ENCODE data around the gene AHDC1.
A peak's percentile ranks its signal among the peaks of the same experiment; 100 is the strongest.

Gene AHDC1

DNA sequence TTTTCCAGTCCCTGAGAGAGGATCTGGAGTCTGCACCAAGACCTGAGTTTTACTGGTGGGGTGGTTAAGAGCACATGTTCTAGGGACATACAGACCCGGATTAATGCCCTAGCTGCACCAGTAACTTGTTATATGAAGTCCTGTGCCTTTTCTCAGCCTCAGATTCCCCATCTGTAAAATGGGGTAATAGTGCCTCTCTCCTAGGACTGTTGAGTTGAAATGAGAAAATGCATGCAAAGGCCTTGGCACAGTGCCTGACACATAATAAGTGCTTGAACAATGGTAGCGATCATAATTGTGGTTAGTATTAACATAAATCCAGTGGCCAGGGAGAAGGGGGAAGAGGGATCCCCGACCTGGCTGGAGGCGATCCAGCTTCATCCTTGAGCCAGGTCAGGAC, 12.3 kb downstream of the AHDC1 start:
- TF ChIP-seq CREB1 (IDR thresholded peaks at IDR 0.05; ENCODE audit: low read depth), result no peak
- TF ChIP-seq YY1 (IDR thresholded peaks at IDR 0.05; ENCODE audit: low read depth), result no peak
- no peak for TF ChIP-seq USF1 (IDR thresholded peaks at IDR 0.05)
- no peak for TF ChIP-seq TAF1 (IDR thresholded peaks at IDR 0.05; ENCODE audit: low read depth)
- TF ChIP-seq EP300 (IDR thresholded peaks at IDR 0.05; ENCODE audit: borderline replicate concordance), result no peak
- 0 out of 2 replicates have a peak, but pooled peaks have one; percentile 15 for TF ChIP-seq TCF12 (IDR thresholded peaks at IDR 0.05; ENCODE audit: low read depth)
- TF ChIP-seq RAD21 (IDR thresholded peaks at IDR 0.05; ENCODE audit: low read depth), result no peak
- peak; percentile 86 for TF ChIP-seq NFIC (IDR thresholded peaks at IDR 0.05)
- TF ChIP-seq FOXM1 (IDR thresholded peaks at IDR 0.05; ENCODE audit: borderline replicate concordance, low read depth), result no peak
- TF ChIP-seq, protein P1, sequence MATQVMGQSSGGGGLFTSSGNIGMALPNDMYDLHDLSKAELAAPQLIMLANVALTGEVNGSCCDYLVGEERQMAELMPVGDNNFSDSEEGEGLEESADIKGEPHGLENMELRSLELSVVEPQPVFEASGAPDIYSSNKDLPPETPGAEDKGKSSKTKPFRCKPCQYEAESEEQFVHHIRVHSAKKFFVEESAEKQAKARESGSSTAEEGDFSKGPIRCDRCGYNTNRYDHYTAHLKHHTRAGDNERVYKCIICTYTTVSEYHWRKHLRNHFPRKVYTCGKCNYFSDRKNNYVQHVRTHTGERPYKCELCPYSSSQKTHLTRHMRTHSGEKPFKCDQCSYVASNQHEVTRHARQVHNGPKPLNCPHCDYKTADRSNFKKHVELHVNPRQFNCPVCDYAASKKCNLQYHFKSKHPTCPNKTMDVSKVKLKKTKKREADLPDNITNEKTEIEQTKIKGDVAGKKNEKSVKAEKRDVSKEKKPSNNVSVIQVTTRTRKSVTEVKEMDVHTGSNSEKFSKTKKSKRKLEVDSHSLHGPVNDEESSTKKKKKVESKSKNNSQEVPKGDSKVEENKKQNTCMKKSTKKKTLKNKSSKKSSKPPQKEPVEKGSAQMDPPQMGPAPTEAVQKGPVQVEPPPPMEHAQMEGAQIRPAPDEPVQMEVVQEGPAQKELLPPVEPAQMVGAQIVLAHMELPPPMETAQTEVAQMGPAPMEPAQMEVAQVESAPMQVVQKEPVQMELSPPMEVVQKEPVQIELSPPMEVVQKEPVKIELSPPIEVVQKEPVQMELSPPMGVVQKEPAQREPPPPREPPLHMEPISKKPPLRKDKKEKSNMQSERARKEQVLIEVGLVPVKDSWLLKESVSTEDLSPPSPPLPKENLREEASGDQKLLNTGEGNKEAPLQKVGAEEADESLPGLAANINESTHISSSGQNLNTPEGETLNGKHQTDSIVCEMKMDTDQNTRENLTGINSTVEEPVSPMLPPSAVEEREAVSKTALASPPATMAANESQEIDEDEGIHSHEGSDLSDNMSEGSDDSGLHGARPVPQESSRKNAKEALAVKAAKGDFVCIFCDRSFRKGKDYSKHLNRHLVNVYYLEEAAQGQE (IDR thresholded peaks at IDR 0.05; ENCODE audit: low read depth), result no peak
- TF ChIP-seq, protein P2, sequence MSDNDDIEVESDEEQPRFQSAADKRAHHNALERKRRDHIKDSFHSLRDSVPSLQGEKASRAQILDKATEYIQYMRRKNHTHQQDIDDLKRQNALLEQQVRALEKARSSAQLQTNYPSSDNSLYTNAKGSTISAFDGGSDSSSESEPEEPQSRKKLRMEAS (IDR thresholded peaks at IDR 0.05), result peak; percentile 31; the same call in 1 of the 2 replicates
- no peak for TF ChIP-seq ZBTB7A (IDR thresholded peaks at IDR 0.05; ENCODE audit: low read depth)

DNA sequence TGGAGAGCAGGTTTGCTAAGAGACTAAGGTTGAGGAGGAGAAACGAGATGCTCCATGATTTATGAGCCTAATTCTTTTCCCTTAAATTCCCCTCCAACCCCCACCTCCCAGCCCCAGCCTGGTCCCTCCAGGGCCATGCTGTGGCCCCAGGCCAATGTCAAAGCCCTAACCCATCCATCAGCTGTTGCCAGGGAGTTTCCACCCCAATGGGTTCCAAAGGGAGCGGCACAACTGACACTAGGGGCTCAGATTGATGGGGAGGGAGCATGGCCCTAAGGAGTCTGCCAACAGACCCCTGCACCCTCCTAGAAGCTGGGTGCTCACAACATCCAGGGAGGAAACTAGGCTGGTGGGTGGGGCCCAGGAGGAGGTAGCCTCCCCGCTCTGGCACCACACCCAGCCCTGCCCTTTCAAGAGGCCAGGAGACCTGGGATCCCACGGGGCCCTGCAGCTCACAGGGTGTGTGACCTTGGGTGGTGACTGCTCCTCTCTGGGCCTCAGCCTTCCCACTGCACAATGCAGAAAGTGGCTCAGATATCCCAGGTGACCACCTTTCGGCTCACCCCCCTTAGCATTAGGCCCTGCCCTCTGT, 12.9 kb downstream of the AHDC1 start:
- no peak for TF ChIP-seq YY1 (IDR thresholded peaks at IDR 0.05; ENCODE audit: low read depth)
- TF ChIP-seq TAF1 (IDR thresholded peaks at IDR 0.05; ENCODE audit: low read depth), result no peak
- TF ChIP-seq RAD21 (IDR thresholded peaks at IDR 0.05; ENCODE audit: low read depth), result no peak
- no peak for TF ChIP-seq CEBPB (IDR thresholded peaks at IDR 0.05)
- no peak for TF ChIP-seq NFIC (IDR thresholded peaks at IDR 0.05)
- TF ChIP-seq USF1 (IDR thresholded peaks at IDR 0.05), result no peak
- no peak for TF ChIP-seq CREB1 (IDR thresholded peaks at IDR 0.05; ENCODE audit: low read depth)
- TF ChIP-seq, protein P1 (IDR thresholded peaks at IDR 0.05; ENCODE audit: low read depth), result no peak
- TF ChIP-seq, protein P2 (IDR thresholded peaks at IDR 0.05), result no peak
- TF ChIP-seq ZBTB7A (IDR thresholded peaks at IDR 0.05; ENCODE audit: low read depth), result no peak; the same call in 1 of the 2 replicates
- no peak for TF ChIP-seq TCF12 (IDR thresholded peaks at IDR 0.05; ENCODE audit: low read depth)
- no peak for TF ChIP-seq EGR1 (IDR thresholded peaks at IDR 0.05)
- no peak for TF ChIP-seq TEAD4 (IDR thresholded peaks at IDR 0.05)
- no peak for TF ChIP-seq EP300 (IDR thresholded peaks at IDR 0.05; ENCODE audit: borderline replicate concordance)

DNA sequence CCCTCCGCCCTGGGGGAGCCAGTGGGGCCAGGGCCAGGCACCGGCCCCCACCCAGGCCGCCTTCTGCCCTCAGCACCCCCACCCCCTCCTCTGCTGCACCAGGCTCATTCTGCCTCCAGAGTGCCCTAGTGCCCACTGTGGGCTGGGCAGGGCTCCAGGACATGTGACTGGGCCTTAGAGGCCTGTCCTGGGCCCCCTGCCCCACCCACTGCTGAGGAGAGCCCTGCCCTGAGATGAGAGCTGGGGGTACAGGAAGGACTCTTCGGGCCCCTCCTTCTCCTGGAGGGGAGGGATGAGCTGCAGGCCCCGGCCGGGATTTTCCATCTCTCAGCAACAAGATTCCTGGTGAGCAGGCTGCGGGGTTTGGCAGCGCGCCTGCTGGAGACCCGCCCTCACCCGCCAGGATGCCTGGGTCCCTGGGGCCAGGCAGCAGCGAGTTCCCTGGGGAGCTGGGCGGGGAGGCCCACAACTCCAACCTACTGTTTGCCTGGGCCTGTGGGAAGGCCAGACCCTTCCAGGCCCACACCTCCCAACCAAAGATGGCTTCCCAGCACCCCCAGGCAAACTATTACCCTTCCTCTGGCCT, 14.0 kb downstream of the AHDC1 start:
- TF ChIP-seq NFIC (IDR thresholded peaks at IDR 0.05) (peak; percentile 93), USF1 (IDR thresholded peaks at IDR 0.05) (peak; percentile 73), EP300 (IDR thresholded peaks at IDR 0.05; ENCODE audit: borderline replicate concordance) (peak; percentile 47; the same call in 1 of the 2 replicates), YY1 (IDR thresholded peaks at IDR 0.05; ENCODE audit: low read depth) (peak; percentile 56; the same call in 1 of the 2 replicates), TCF12 (IDR thresholded peaks at IDR 0.05; ENCODE audit: low read depth) (peak; percentile 72), ZBTB7A (IDR thresholded peaks at IDR 0.05; ENCODE audit: low read depth) (peak; percentile 96), TEAD4 (IDR thresholded peaks at IDR 0.05) (peak; percentile 51), EGR1 (IDR thresholded peaks at IDR 0.05) (no peak), FOXM1 (IDR thresholded peaks at IDR 0.05; ENCODE audit: borderline replicate concordance, low read depth) (no peak)

DNA sequence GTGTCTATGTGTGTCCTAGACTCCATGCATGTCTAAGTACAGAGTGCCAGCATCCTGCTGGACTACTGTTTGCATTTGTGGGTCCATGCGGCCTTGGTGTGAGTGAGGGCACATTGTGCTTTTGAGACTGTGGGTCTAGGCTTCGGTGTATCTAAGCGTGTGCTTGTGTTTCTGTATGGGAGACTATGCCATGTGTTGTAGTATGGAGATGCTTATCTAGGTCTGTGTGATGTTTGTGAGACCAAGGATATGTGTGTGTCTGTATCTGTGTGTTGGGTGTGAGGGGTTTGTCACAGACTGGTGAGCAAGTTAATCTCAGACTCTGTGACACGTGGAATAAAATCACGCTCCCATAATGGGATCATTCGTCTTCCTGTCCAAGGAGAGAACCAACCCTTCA, 14.5 kb downstream of the AHDC1 start:
- TF ChIP-seq CEBPB (IDR thresholded peaks at IDR 0.05), result no peak
- TF ChIP-seq FOXM1 (IDR thresholded peaks at IDR 0.05; ENCODE audit: borderline replicate concordance, low read depth), result no peak
- TF ChIP-seq EGR1 (IDR thresholded peaks at IDR 0.05), result no peak
- TF ChIP-seq CREB1 (IDR thresholded peaks at IDR 0.05; ENCODE audit: low read depth), result no peak
- no peak for TF ChIP-seq YY1 (IDR thresholded peaks at IDR 0.05; ENCODE audit: low read depth)
- TF ChIP-seq, protein P1 (IDR thresholded peaks at IDR 0.05; ENCODE audit: low read depth), result no peak
- TF ChIP-seq ZBTB7A (IDR thresholded peaks at IDR 0.05; ENCODE audit: low read depth), result no peak
- TF ChIP-seq, protein P2 (IDR thresholded peaks at IDR 0.05), result no peak
- no peak for TF ChIP-seq NFIC (IDR thresholded peaks at IDR 0.05)
- TF ChIP-seq USF1 (IDR thresholded peaks at IDR 0.05), result no peak
- no peak for TF ChIP-seq RAD21 (IDR thresholded peaks at IDR 0.05; ENCODE audit: low read depth)
- no peak for TF ChIP-seq TEAD4 (IDR thresholded peaks at IDR 0.05)
- TF ChIP-seq EP300 (IDR thresholded peaks at IDR 0.05; ENCODE audit: borderline replicate concordance), result no peak

Data from Ishikawa (cell line).